GM21447 (cell line): ENCODE measurements around the gene ELAVL4.
"Not testable (repeated sequence)": the region's sequence is repeated elsewhere in the genome, so short reads cannot be mapped to it uniquely, and the experiment has no call there.

Source experiments
- ATAC-seq: cut with Tn5 transposase; IDR thresholded peaks from one replicate; pipeline ENCODE4 v1.9.1; 2021; ENCODE audit not compliant: unreplicated experiment

ELAVL4 gene

GRCh38 chr1:50123071-50123470 lies 14.4 kb downstream of the ELAVL4 start:
- ATAC-seq: no peak

GRCh38 chr1:50126927-50127715 lies 18.4 kb downstream of the ELAVL4 start:
- no peak for ATAC-seq

- ATAC-seq: no peak
Observed at GRCh38 chr1:50129201-50129600, 20.5 kb downstream of the ELAVL4 start.

GRCh38 chr1:50132347-50132894 lies 23.7 kb downstream of the ELAVL4 start:
- ATAC-seq: no peak

GRCh38 chr1:50135716-50136115 lies 27.0 kb downstream of the ELAVL4 start:
- no peak for ATAC-seq

GRCh38 chr1:50139339-50140181 lies 30.8 kb downstream of the ELAVL4 start:
- ATAC-seq: no peak

GRCh38 chr1:50140182-50140447 lies 31.4 kb downstream of the ELAVL4 start:
- ATAC-seq: no peak

GRCh38 chr1:50147191-50147850 lies 38.6 kb downstream of the ELAVL4 start:
- no peak for ATAC-seq

GRCh38 chr1:50148142-50148923 lies 39.6 kb downstream of the ELAVL4 start:
- ATAC-seq: no peak

GRCh38 chr1:50152236-50152635 lies 43.5 kb downstream of the ELAVL4 start:
- ATAC-seq: no peak

GRCh38 chr1:50155541-50155940 lies 46.8 kb downstream of the ELAVL4 start:
- ATAC-seq: no peak

- no peak for ATAC-seq
Observed at GRCh38 chr1:50156241-50157010, 47.7 kb downstream of the ELAVL4 start.

- ATAC-seq: no peak
Observed at GRCh38 chr1:50157306-50157941, 48.7 kb downstream of the ELAVL4 start.

GRCh38 chr1:50158421-50158820 lies 49.7 kb downstream of the ELAVL4 start:
- no peak for ATAC-seq

GRCh38 chr1:50163680-50164079 lies 55.0 kb downstream of the ELAVL4 start:
- no peak for ATAC-seq

GRCh38 chr1:50166351-50166750 lies 57.6 kb downstream of the ELAVL4 start:
- not testable (repeated sequence) for ATAC-seq

GRCh38 chr1:50172299-50172698 lies 63.6 kb downstream of the ELAVL4 start:
- no peak for ATAC-seq

GRCh38 chr1:50174101-50174500 lies 65.4 kb downstream of the ELAVL4 start:
- no peak for ATAC-seq
